Ureter (tissue), 1 donor: ENCODE results near the gene PNPLA6. TPM values are rescaled to one million over a fixed set of nuclear protein-coding genes. Genes with fewer than 3 reads are reported as not detected.
"Not testable (repeated sequence)": the region's sequence is repeated elsewhere in the genome, so short reads cannot be mapped to it uniquely, and the experiment has no call there.

Experiments
- DNase-seq: peaks from one replicate; pipeline ENCODE4 v3.0.0-alpha.2; 2020; ENCODE audit warnings: low spot score
- total RNA-seq: library from RNA; stranded (reverse); gene quantifications from one replicate; pipeline ENCODE4 v1.2.4, GENCODE V29; 2023
- donor health status: DM: yes; HTN: yes; CAD: no.

The PNPLA6 gene
- total RNA-seq, 1 donor from 2014 or later = 79.5 TPM

GRCh38 chr19:7533281-7533885 is 2.1 kb upstream of the PNPLA6 start:
- DNase-seq = peak; percentile 77

DNA sequence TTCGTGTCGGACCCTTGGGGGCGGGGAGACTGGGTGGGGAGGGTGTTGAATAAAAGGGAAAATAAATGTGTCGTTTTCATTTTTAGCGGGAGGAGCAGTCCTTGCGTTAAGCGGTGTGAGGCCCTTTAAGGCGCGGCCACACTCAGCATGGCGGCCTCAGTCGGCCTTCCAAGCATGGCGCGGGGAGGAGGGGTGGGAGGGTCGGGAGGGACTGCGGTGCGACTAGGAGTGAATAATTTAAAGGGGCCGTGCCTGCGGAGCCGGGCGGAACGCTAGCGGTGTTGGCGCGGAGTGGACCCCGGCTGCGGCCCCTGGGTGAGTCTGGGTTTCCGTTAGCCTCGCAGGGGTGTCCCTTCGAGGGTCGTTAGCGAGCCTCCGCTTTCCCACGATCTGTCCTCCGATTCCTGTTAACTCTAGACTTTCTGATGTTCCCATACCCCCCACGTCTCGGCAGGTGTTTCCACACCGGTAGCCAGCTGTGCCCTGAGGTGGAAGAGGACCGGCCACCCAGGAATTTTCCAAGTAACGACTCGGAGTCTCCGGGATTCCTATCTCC is 1.5 kb upstream of the PNPLA6 start:
- DNase-seq = peak; percentile 88

DNA sequence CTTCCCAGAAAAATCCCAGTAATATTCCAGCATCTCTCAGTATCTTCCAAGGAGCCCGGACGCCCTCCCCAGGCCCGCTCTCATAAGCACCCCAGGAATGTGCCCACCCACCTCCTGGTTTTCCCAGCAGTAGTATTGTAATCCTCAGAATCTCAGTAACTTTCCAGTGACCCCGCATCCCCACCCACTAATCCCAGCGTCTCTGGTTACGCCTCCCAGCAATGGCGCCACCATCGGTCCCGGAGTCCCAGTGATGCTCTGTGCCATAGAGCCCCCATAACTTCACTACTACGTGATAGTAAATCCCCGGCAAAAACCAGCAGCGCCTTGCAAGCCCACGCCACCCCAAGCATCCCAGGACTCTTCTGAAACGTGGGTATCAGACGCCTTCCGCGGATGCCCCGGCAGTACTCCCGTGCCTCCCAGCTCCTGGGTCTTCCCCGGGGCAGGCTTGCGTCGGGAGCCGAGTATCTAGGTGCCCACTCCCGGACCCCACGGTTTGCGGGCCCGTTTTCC is 928 bp upstream of the PNPLA6 start:
- peak; percentile 78 for DNase-seq

DNA sequence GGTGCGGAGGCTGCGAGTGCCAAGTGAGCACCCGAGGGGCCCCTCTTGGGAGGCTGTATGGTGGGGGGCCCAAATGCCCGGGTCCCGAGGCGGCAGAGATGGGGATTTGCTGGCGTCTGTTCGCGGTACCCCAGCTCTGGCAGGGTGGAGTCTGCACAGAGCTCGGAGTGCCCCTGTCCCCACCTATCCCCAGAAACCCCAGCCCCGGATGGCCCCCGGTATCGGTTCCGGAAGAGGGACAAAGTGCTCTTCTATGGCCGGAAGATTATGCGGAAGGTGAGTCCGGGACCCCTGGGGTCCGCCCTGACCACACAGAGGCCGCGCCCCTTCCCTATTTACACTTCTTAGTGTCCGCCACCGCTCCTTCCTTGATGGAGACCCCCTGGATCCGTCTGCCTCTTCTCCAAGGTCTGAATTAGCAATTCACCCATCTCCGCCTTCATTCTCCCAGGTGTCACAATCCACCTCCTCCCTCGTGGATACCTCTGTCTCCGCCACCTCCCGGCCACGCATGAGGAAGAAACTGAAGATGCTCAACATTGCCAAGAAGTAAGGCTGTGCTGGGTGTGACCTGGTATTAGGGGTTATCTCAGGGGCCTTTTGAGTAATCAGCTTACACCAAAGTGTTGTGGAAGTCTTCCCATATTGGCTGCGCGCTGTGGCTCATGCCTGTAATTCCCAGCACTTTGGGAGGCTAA is 630 bp downstream of the PNPLA6 start:
- DNase-seq = peak; percentile 47

DNA sequence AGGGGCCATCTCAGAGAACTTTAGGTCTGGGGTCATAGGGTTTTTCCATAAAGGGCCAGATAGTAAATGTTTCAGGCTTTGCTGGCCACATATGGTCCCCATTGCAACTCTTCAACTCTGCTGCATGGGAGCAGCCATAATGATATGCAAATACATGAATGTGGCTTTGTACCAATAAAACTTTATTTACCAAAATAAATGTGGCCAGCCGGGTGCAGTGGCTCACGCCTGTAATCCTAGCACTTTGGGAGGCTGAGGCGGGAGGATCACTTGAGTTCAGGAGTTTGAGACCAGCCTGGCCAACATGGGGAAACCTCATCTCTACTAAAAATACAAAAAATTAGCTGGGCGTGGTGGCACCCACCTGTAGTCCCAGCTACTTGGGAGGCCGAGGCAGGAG is 3.5 kb downstream of the PNPLA6 start:
- not testable (repeated sequence) for DNase-seq

- no peak for DNase-seq
Measured at GRCh38 chr19:7539827-7540425, 4.4 kb downstream of the PNPLA6 start.

DNA sequence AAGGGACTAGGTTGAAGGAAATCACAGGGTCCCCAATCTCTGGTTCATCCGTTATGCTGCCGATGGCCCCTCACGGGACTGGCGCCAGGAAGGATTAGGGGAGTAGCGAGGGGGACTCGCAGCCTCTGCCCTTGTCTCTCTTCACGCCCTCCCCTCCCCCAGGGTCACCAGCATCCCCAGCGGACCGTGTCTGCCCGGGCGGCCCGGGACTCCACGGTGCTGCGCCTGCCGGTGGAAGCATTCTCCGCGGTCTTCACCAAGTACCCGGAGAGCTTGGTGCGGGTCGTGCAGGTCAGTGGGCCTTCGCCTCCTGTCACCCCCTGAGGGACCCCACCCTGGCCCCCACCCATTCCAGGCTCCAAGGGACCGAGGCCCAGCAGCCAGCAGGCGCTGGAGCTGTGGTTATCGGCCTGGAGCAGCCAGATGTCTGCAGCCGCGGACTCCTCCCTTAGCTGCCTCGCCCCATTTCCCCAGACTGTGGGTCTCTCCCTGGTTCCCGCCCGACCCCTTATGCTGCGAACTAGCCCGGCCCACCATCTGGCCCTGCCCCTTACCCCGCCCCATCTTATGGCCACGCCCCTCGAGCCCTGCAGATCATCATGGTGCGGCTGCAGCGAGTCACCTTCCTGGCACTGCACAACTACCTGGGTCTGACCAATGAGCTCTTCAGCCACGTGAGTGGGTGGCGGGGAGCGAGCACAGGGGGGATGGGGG is 5.4 kb downstream of the PNPLA6 start:
- peak; percentile 43 for DNase-seq

DNA sequence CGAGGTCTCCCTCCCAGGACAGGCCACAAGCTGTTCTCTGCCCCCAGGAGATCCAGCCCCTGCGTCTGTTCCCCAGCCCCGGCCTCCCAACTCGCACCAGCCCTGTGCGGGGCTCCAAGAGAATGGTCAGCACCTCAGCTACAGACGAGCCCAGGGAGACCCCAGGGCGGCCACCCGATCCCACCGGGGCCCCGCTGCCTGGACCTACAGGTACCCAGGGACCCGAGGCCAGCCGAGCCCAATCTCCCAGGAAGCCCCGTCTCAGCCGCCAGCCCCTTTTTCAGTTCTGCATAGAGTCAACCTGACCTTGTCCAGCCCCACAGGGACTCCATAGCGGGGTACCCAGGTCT is 5.9 kb downstream of the PNPLA6 start:
- DNase-seq = no peak

GRCh38 chr19:7541828-7542443 is 6.4 kb downstream of the PNPLA6 start:
- no peak for DNase-seq

DNA sequence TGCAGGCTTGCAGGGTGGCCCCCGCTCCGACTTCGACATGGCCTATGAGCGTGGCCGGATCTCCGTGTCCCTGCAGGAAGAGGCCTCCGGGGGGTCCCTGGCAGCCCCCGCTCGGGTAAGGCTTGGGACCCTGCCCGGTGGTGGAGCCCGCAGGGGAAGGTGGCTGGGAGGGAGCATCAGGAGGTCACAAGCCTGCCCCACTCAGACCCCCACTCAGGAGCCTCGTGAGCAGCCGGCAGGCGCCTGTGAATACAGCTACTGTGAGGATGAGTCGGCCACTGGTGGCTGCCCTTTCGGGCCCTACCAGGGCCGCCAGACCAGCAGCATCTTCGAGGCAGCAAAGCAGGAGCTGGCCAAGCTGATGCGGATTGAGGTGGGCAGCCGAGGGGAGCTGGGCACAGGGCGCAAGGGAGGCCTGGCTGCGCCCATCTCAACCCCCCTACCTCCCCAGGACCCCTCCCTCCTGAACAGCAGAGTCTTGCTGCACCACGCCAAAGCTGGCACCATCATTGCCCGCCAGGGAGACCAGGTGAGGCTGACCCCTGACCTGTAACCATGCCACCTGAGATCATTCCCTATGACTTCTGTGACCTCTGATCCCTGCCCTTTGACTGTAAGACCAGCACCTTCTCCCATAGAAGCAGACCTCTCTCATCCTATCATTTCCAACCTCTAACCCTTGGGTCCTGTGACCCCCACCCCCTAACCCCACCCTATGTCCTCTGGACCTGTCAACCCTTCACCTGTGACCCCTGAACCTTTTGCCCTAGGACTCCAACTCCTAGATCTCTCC is 7.2 kb downstream of the PNPLA6 start:
- no peak for DNase-seq

DNA sequence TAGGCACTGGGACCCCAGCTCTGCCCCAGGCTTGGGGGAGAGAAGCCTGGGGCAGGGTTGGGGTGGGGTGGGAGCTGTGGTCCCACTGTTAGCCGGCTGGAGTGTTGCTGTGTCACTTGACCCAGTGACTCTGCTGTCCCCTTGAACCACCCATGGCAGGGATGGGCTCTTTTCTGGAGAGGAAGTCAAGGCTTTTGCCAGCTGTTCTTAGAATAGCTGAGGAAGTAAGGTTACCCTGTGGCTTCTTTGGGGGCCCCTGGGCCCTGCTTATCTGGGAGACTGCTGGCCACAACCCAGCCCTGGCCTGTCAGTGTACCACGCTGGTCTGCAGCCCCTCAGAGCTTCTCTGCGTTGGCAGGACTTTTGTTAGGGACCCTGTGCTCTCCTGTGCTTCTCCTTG is 9.1 kb downstream of the PNPLA6 start:
- no peak for DNase-seq

GRCh38 chr19:7545300-7545699 is 9.8 kb downstream of the PNPLA6 start:
- DNase-seq = no peak

DNA sequence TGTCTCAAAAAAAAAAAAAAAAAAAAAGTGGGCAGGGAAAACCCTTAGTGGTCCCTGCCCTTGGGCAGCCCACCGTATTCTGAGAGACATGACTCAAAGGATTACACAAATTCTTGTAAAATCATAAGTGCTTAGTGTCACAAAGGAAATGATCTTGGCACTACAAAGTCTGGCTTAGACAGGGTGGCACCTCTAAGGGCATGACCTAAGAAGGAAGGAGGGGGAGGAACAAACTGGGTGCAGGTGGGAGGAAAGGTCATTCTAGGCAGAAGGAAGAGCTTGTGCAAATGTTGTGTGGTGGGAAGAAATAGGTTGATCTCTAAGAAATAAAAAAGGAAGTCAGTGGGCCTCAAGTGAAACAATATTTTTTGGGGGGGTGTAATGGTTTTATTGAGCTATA is 10.4 kb downstream of the PNPLA6 start:
- no peak for DNase-seq

GRCh38 chr19:7547159-7547558 is 11.6 kb downstream of the PNPLA6 start:
- no peak for DNase-seq

DNA sequence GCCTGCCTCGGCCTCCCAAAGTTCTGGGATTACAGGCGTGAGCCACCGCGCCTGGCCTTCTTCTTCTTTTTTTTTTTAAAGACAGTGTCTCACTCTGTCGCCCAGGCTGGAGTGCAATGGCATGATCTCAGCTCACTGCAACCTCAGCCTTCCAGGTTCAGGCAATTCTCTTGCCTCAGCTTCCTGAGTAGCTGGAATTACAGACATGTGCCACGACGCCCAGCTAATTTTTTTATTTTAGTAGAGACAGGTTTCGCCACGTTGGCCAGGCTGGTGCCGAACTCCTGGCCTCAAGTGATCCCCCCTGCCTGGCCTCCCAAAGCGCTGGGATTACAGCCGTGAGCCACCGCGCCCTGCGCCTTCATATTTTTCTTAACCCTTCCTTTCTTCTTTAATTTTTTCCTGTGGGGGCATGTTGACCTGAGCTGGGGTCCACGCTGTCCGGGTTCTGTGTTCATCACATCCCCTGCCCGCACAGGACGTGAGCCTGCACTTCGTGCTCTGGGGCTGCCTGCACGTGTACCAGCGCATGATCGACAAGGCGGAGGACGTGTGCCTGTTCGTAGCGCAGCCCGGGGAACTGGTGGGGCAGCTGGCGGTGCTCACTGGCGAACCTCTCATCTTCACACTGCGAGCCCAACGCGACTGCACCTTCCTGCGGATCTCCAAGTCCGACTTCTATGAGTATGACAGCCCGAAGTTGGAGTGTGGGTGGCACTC is 14.1 kb downstream of the PNPLA6 start:
- DNase-seq = no peak

- DNase-seq = no peak
Measured at GRCh38 chr19:7550169-7550770, 14.8 kb downstream of the PNPLA6 start.

DNA sequence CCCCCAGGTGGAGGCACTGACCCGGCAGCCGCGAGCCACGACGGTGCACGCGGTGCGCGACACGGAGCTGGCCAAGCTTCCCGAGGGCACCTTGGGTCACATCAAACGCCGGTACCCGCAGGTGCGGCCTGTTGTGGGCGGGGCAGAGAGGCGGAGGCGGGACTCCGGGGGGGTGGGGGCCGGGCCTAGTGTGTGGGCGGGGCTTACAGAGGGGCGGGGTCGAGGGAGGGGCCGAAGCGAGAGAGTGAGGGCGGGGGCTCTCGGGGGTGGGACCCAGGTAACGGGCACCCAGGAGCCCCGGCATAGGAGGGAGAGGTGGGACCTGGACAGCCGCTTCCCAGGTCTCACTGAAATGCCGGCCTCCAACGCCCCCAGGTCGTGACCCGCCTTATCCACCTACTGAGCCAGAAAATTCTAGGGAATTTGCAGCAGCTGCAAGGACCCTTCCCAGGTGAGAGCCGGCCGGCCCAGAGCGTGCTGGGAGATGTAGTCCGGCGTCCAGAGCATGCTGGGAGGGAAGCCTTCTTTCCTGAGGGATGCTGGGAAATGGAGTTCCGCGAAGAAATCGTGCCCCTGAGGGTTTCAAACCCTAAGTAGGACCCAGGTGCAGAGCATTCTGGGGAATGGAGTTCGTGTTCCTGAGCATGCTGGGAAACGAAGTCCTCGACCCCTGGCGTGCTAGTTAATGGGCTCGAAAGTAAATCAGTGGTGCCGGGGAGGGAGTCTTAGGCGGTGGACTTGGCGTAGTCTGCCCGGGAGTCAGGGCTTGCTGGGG is 15.7 kb downstream of the PNPLA6 start:
- DNase-seq = peak; percentile 52

- DNase-seq = no peak
Measured at GRCh38 chr19:7552781-7553180, 17.3 kb downstream of the PNPLA6 start.

DNA sequence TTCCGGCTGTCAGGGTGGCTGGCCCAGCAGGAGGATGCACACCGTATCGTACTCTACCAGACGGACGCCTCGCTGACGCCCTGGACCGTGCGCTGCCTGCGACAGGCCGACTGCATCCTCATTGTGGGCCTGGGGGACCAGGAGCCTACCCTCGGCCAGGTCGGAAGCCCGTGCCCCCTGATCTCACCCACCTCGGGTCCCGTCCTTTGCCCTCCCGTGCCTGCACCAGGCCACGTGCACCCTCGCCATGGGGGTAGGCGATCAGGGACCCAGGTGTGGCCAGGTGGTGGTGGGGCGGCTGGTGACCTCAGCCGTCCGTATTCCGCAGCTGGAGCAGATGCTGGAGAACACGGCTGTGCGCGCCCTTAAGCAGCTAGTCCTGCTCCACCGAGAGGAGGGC is 19.0 kb downstream of the PNPLA6 start:
- DNase-seq = no peak
